ENCODE data around the gene SMOC2. TPM values are rescaled to one million over a fixed set of nuclear protein-coding genes. Genes with fewer than 3 reads are reported as not detected.

Gene SMOC2
- total RNA-seq, 1 donor, result 0.36 TPM

- H4K20me1 ChIP-seq (ENCODE audit: insufficient read depth, low read length), result no peaks in the 10 kb centered on the region
These were observed 136.5 kb downstream of the SMOC2 start for GRCh38 chr6:168577496-168577895.

GRCh38 chr6:168578036-168578435, 137.1 kb downstream of the SMOC2 start:
- H3K36me3 ChIP-seq (ENCODE audit: insufficient read depth, low read length), result no peaks in the 10 kb centered on the region
- H3K4me1 ChIP-seq (ENCODE audit: insufficient read depth, low read length), result no peaks in the 10 kb centered on the region
- no peak overlapping the region for H3K4me3 ChIP-seq (ENCODE audit: insufficient read depth, low read length)
- no peaks in the 10 kb centered on the region for H3K27me3 ChIP-seq (ENCODE audit: insufficient read depth, low read length)
- H3K9me3 ChIP-seq (ENCODE audit: low read depth, low read length), result no peaks in the 10 kb centered on the region
- DNase-seq (ENCODE audit: insufficient read length, low spot score, missing footprints), result no peak
- H3K27ac ChIP-seq (ENCODE audit: low read depth, low read length), result no peak overlapping the region
- H4K20me1 ChIP-seq (ENCODE audit: insufficient read depth, low read length), result no peaks in the 10 kb centered on the region
- no peak overlapping the region for H3K4me2 ChIP-seq (ENCODE audit: insufficient read depth, low read length)
- no peak overlapping the region for H2AFZ ChIP-seq (ENCODE audit: low read length)
- H3K79me2 ChIP-seq (ENCODE audit: insufficient read depth, low read length), result no peaks in the 10 kb centered on the region
- no peak for TF ChIP-seq CTCF (IDR thresholded peaks at IDR 0.05; ENCODE audit: extremely low read depth, low read depth, low read length)

More at GRCh38 chr6:168577496-168577895, 136.5 kb downstream of the SMOC2 start:
- DNase-seq (ENCODE audit: insufficient read length, low spot score, missing footprints), result peak; percentile 14
- Histone ChIP-seq H3K4me2 (ENCODE audit: insufficient read depth, low read length) (no peak overlapping the region), H3K27ac (ENCODE audit: low read depth, low read length) (no peak overlapping the region), H2AFZ (ENCODE audit: low read length) (no peak overlapping the region), H3K9me3 (ENCODE audit: low read depth, low read length) (no peaks in the 10 kb centered on the region), H3K4me3 (ENCODE audit: insufficient read depth, low read length) (no peak overlapping the region), H3K79me2 (ENCODE audit: insufficient read depth, low read length) (no peaks in the 10 kb centered on the region), H3K27me3 (ENCODE audit: insufficient read depth, low read length) (no peaks in the 10 kb centered on the region), H3K36me3 (ENCODE audit: insufficient read depth, low read length) (no peaks in the 10 kb centered on the region), H3K4me1 (ENCODE audit: insufficient read depth, low read length) (no peaks in the 10 kb centered on the region)
- TF ChIP-seq CTCF (IDR thresholded peaks at IDR 0.05; ENCODE audit: extremely low read depth, low read depth, low read length), result no peak

- no peaks in the 10 kb centered on the region for H3K4me1 ChIP-seq (ENCODE audit: insufficient read depth, low read length)
- no peak overlapping the region for H3K27ac ChIP-seq (ENCODE audit: low read depth, low read length)
- no peak overlapping the region for H3K4me3 ChIP-seq (ENCODE audit: insufficient read depth, low read length)
- H3K9me3 ChIP-seq (ENCODE audit: low read depth, low read length), result no peaks in the 10 kb centered on the region
- no peaks in the 10 kb centered on the region for H3K27me3 ChIP-seq (ENCODE audit: insufficient read depth, low read length)
- no peak for DNase-seq (ENCODE audit: insufficient read length, low spot score, missing footprints)
- TF ChIP-seq CTCF (IDR thresholded peaks at IDR 0.05; ENCODE audit: extremely low read depth, low read depth, low read length), result no peak
- no peaks in the 10 kb centered on the region for H3K79me2 ChIP-seq (ENCODE audit: insufficient read depth, low read length)
- H3K36me3 ChIP-seq (ENCODE audit: insufficient read depth, low read length), result no peaks in the 10 kb centered on the region
- H3K4me2 ChIP-seq (ENCODE audit: insufficient read depth, low read length), result no peak overlapping the region
- H4K20me1 ChIP-seq (ENCODE audit: insufficient read depth, low read length), result no peaks in the 10 kb centered on the region
- no peak overlapping the region for H2AFZ ChIP-seq (ENCODE audit: low read length)
These were observed 140.3 kb downstream of the SMOC2 start for GRCh38 chr6:168581236-168581635.

- no peaks in the 10 kb centered on the region for H4K20me1 ChIP-seq (ENCODE audit: insufficient read depth, low read length)
- no peaks in the 10 kb centered on the region for H3K9me3 ChIP-seq (ENCODE audit: low read depth, low read length)
- no peak overlapping the region for H2AFZ ChIP-seq (ENCODE audit: low read length)
- no peak overlapping the region for H3K4me2 ChIP-seq (ENCODE audit: insufficient read depth, low read length)
- no peaks in the 10 kb centered on the region for H3K36me3 ChIP-seq (ENCODE audit: insufficient read depth, low read length)
- DNase-seq (ENCODE audit: insufficient read length, low spot score, missing footprints), result no peak
- no peak overlapping the region for H3K27ac ChIP-seq (ENCODE audit: low read depth, low read length)
- no peak overlapping the region for H3K4me3 ChIP-seq (ENCODE audit: insufficient read depth, low read length)
- TF ChIP-seq CTCF (IDR thresholded peaks at IDR 0.05; ENCODE audit: extremely low read depth, low read depth, low read length), result no peak
- no peaks in the 10 kb centered on the region for H3K27me3 ChIP-seq (ENCODE audit: insufficient read depth, low read length)
- no peaks in the 10 kb centered on the region for H3K4me1 ChIP-seq (ENCODE audit: insufficient read depth, low read length)
- H3K79me2 ChIP-seq (ENCODE audit: insufficient read depth, low read length), result no peaks in the 10 kb centered on the region
These were observed 140.7 kb downstream of the SMOC2 start for GRCh38 chr6:168581706-168582105.
